Left lung (tissue), 10 donors: ENCODE measurements around the gene ENPP3. TPM values are rescaled to one million over a fixed set of nuclear protein-coding genes. Genes with fewer than 3 reads are reported as not detected.

Source experiments
- ATAC-seq: fragments of 200-7000 bp; cut with Tn5 transposase; one replicate; pipeline ENCODE4 v1.9.1; 2020; ENCODE audit warnings: moderate library complexity
- DNase-seq, 4 donors: peaks; one replicate each; pipeline ENCODE4 v3.0.0-alpha.2; 2013 to 2020
- H3K27ac ChIP-seq, 2 donors: fragments of 200-600 bp; sonication (generic) in 1 of 2; one replicate each; pipeline versions ENCODE4 v1.5.0 to v1.8.0; 2020 to 2021
- H3K27me3 ChIP-seq, 2 donors: fragments of 200-600 bp; sonication (generic) in 1 of 2; one replicate each; pipeline versions ENCODE4 v1.5.0 to v1.8.0; 2020 to 2021
- H3K36me3 ChIP-seq, 2 donors: fragments of 200-600 bp; sonication (generic) in 1 of 2; one replicate each; pipeline versions ENCODE4 v1.5.0 to v1.8.0; 2020 to 2021
- H3K4me1 ChIP-seq, 2 donors: fragments of 200-600 bp; one replicate each; pipeline ENCODE4 v1.8.0; 2021
- H3K4me3 ChIP-seq, 2 donors: fragments of 200-600 bp; sonication (generic) in 1 of 2; one replicate each; pipeline versions ENCODE4 v1.5.0 to v1.8.0; 2020 to 2021; ENCODE audit warnings: mild to moderate bottlenecking in 1 of 2
- H3K9me3 ChIP-seq, 2 donors: fragments of 200-600 bp; sonication (generic) in 1 of 2; one replicate each; pipeline versions ENCODE4 v1.5.0 to v1.8.0; 2020 to 2021
- CTCF ChIP-seq, 2 donors: fragments of 200-600 bp; sonication (generic) in 1 of 2; IDR thresholded peaks; one replicate each; pipeline versions ENCODE4 v1.5.0 to v1.8.0; 2021; ENCODE audit warnings: antibody characterized with exemption in 2 of 2
- intact Hi-C, 2 donors: fragments of 100-400 bp; cut with DNase I; formaldehyde crosslinking; loops; one replicate each; pipeline versions ENCODE4 v1.11.2 to v1.14.2; 2022
- polyA plus RNA-seq, 6 donors: library from polyadenylated mRNA; unstranded; fragments of 120-200 nt; gene quantifications; one replicate each; pipeline ENCODE4 v1.2.1, GENCODE V29; 2013; ENCODE audit not compliant: insufficient read length in 6 of 6
- total RNA-seq, 2 donors: library from RNA; stranded (reverse); fragmentation: NEBNext Ultra II Directional; extraction: Animal tissue kit (Norgen Biotek cat#: 25700); gene quantifications; one replicate each; pipeline ENCODE4 v1.2.1, GENCODE V29; 2021
- donor health status: DM: no; HTN: yes; CAD: no.
- donor health status: DM: no; HTN: no; CAD: no.

The ENPP3 gene
- total and polyA plus RNA-seq, 8 donors: 0.44 to 1.5 (median 0.90) TPM

- Histone ChIP-seq H3K27ac (no peak overlapping the region), H3K27me3 (no peaks in the 10 kb centered on the region), H3K9me3 (no peaks in the 10 kb centered on the region), H3K36me3 (no peaks in the 10 kb centered on the region), H3K4me1 (no peaks in the 10 kb centered on the region), H3K4me3 (no peak overlapping the region)
- TF ChIP-seq CTCF (IDR thresholded peaks at IDR 0.05): no peak
- ATAC-seq (no peak), DNase-seq (no peak)
- intact Hi-C loops: no loop called here
Observed at GRCh38 chr6:131646249-131646670, 9.2 kb downstream of the ENPP3 start.

GRCh38 chr6:131651782-131652181 lies 14.7 kb downstream of the ENPP3 start:
- TF ChIP-seq CTCF (IDR thresholded peaks at IDR 0.05): no peak
- no peak overlapping the region for H3K4me3 ChIP-seq
- intact Hi-C loops: no loop called here
- H3K27ac ChIP-seq: no peak overlapping the region
- H3K36me3 ChIP-seq: no peaks in the 10 kb centered on the region
- ATAC-seq: peak; percentile 80
- no peaks in the 10 kb centered on the region for H3K27me3 ChIP-seq
- no peak for DNase-seq
- no peaks in the 10 kb centered on the region for H3K9me3 ChIP-seq
- no peaks in the 10 kb centered on the region for H3K4me1 ChIP-seq

GRCh38 chr6:131652472-131652871 lies 15.4 kb downstream of the ENPP3 start:
- ATAC-seq: peak; percentile 82
- no peak for TF ChIP-seq CTCF (IDR thresholded peaks at IDR 0.05)
- H3K27ac ChIP-seq: no peak overlapping the region

GRCh38 chr6:131654326-131654725 lies 17.2 kb downstream of the ENPP3 start:
- intact Hi-C loops: no loop called here
- no peak for ATAC-seq

More at GRCh38 chr6:131652472-131652871, 15.4 kb downstream of the ENPP3 start:
- intact Hi-C loops: no loop called here
- no peaks in the 10 kb centered on the region for H3K4me1 ChIP-seq
- no peaks in the 10 kb centered on the region for H3K27me3 ChIP-seq
- H3K4me3 ChIP-seq: no peak overlapping the region
- H3K36me3 ChIP-seq: no peaks in the 10 kb centered on the region
- no peak for DNase-seq
- H3K9me3 ChIP-seq: no peaks in the 10 kb centered on the region

GRCh38 chr6:131655387-131655786 lies 18.3 kb downstream of the ENPP3 start:
- no peak for ATAC-seq
- H3K9me3 ChIP-seq: no peaks in the 10 kb centered on the region
- no peak for TF ChIP-seq CTCF (IDR thresholded peaks at IDR 0.05)
- H3K4me1 ChIP-seq: no peaks in the 10 kb centered on the region
- no peaks in the 10 kb centered on the region for H3K36me3 ChIP-seq
- H3K4me3 ChIP-seq: no peak overlapping the region
- no peaks in the 10 kb centered on the region for H3K27me3 ChIP-seq
- no peak for DNase-seq
- H3K27ac ChIP-seq: no peak overlapping the region
- intact Hi-C loops: no loop called here

More at GRCh38 chr6:131654326-131654725, 17.2 kb downstream of the ENPP3 start:
- H3K36me3 ChIP-seq: no peaks in the 10 kb centered on the region
- no peaks in the 10 kb centered on the region for H3K4me1 ChIP-seq
- no peak for DNase-seq
- TF ChIP-seq CTCF (IDR thresholded peaks at IDR 0.05): no peak
- no peak overlapping the region for H3K27ac ChIP-seq
- H3K9me3 ChIP-seq: no peaks in the 10 kb centered on the region
- H3K4me3 ChIP-seq: no peak overlapping the region
- no peaks in the 10 kb centered on the region for H3K27me3 ChIP-seq
